Measurements from ENCODE around the gene TMEM255B.
A peak's percentile ranks its signal among the peaks of the same experiment; 100 is the strongest.

TMEM255B gene

DNA sequence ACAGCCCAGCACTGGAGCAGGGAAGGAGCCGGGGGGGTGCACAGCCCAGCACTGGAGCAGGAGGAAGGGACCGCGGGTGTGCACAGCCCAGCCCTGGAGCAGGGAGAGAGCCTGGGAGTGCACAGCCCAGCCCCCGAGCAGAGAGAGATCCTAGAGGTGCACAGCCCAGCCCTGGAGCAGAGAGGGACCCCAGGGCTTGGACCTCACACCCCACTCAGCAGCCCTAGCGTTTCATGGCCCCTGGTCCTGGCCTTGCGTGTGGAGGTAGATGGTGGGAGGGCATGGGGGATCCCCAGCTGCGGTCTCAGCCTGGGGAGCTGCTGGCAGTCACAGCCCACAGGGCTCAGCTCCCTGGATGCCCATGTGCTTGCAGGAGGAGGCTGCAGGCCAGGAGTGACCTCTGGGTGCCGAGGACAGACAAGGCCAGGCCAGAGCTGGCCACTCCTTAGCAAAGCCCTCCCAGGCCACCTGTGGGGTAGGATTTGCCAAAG, 79.7 kb downstream of the TMEM255B start:
- peak overlapping the region; percentile 98 for H3K27ac ChIP-seq (ENCODE audit: poor library complexity, severe bottlenecking)
- no peaks in the 10 kb centered on the region for H3K27me3 ChIP-seq (ENCODE audit: insufficient read depth, poor library complexity, severe bottlenecking)
- no peak for TF ChIP-seq CTCF (IDR thresholded peaks at IDR 0.05; ENCODE audit: poor library complexity, severe bottlenecking)
- DNase-seq (ENCODE audit: low spot score) (no peak), ATAC-seq (ENCODE audit: low read depth) (no peak)
- peaks cover 44% of the 10 kb centered on the region for H3K36me3 ChIP-seq (ENCODE audit: low read depth)
- peaks cover 28% of the 10 kb centered on the region for H3K4me1 ChIP-seq (ENCODE audit: insufficient read depth, poor library complexity, severe bottlenecking)
- H3K4me3 ChIP-seq (ENCODE audit: severe bottlenecking) = peak overlapping the region; percentile 14
- H3K9me3 ChIP-seq (ENCODE audit: severe bottlenecking) = no peaks in the 10 kb centered on the region

DNA sequence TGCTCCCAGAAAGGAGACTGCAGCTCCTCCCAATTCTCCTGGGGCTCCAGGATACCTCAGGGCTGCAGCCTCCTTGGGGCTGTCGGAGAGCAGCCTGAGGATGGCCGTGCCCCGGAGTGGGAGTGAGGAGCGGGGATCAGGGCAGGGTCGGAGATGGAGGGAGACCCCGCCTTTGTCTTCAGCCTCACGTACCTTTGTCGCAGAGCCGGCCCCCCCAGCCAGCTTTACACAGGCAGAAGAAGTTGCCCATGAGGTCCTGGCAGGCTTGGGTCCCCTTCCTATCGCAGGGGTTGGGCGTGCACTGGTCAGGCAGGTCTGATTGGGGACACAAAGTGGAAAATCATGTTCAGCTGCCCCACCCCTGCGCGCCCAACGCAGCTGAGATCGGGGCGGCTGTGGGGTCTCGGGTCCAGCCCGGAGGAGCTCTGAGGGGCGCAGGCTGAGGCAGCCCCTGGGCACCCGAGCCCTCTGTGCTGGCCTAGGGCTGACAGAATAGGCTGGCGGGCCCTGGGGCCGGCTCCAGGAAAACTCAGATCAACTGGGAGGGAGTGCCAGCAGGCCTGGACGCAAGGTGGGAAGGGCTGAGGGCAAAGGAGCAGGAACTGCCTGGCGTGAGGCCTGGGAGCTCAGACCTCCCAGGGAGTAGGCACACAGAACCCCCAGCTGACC, 80.6 kb downstream of the TMEM255B start:
- TF ChIP-seq CTCF (IDR thresholded peaks at IDR 0.05; ENCODE audit: poor library complexity, severe bottlenecking) = no peak
- H3K27ac ChIP-seq (ENCODE audit: poor library complexity, severe bottlenecking) = peak overlapping the region; percentile 98
- H3K4me1 ChIP-seq (ENCODE audit: insufficient read depth, poor library complexity, severe bottlenecking) = peaks cover 28% of the 10 kb centered on the region
- no peaks in the 10 kb centered on the region for H3K9me3 ChIP-seq (ENCODE audit: severe bottlenecking)
- no peaks in the 10 kb centered on the region for H3K27me3 ChIP-seq (ENCODE audit: insufficient read depth, poor library complexity, severe bottlenecking)
- no peak for DNase-seq (ENCODE audit: low spot score)
- H3K4me3 ChIP-seq (ENCODE audit: severe bottlenecking) = no peak overlapping the region
- no peak for ATAC-seq (ENCODE audit: low read depth)
- peaks cover 46% of the 10 kb centered on the region for H3K36me3 ChIP-seq (ENCODE audit: low read depth)

GRCh38 chr13:113840541-113841352, 81.7 kb downstream of the TMEM255B start:
- Histone ChIP-seq H3K9me3 (ENCODE audit: severe bottlenecking) (no peaks in the 10 kb centered on the region), H3K27ac (ENCODE audit: poor library complexity, severe bottlenecking) (peak overlapping the region; percentile 98), H3K4me3 (ENCODE audit: severe bottlenecking) (no peak overlapping the region), H3K36me3 (ENCODE audit: low read depth) (peaks cover 46% of the 10 kb centered on the region), H3K4me1 (ENCODE audit: insufficient read depth, poor library complexity, severe bottlenecking) (peaks cover 35% of the 10 kb centered on the region), H3K27me3 (ENCODE audit: insufficient read depth, poor library complexity, severe bottlenecking) (no peaks in the 10 kb centered on the region)
- no peak for TF ChIP-seq CTCF (IDR thresholded peaks at IDR 0.05; ENCODE audit: poor library complexity, severe bottlenecking)
- no peak for DNase-seq (ENCODE audit: low spot score)
- no peak for ATAC-seq (ENCODE audit: low read depth)

DNA sequence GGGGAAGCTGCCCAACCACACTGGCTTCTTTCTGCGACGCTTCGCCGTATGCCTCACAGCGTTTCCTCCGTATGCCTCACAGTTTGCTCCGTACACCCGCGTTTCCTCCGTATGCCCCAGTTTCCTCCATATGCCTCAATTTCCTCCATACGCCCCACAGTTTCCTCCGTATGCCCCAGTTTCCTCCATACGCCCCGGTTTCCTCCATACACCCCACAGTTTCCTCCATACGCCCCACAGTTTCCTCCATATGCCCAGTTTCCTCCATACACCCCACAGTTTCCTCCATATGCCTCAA, 82.3 kb downstream of the TMEM255B start:
- Histone ChIP-seq H3K9me3 (ENCODE audit: severe bottlenecking) (no peaks in the 10 kb centered on the region), H3K4me1 (ENCODE audit: insufficient read depth, poor library complexity, severe bottlenecking) (peaks cover 35% of the 10 kb centered on the region), H3K36me3 (ENCODE audit: low read depth) (peaks cover 50% of the 10 kb centered on the region), H3K27me3 (ENCODE audit: insufficient read depth, poor library complexity, severe bottlenecking) (no peaks in the 10 kb centered on the region), H3K4me3 (ENCODE audit: severe bottlenecking) (no peak overlapping the region), H3K27ac (ENCODE audit: poor library complexity, severe bottlenecking) (peak overlapping the region; percentile 98)
- ATAC-seq (ENCODE audit: low read depth) = no peak
- TF ChIP-seq CTCF (IDR thresholded peaks at IDR 0.05; ENCODE audit: poor library complexity, severe bottlenecking) = no peak
- no peak for DNase-seq (ENCODE audit: low spot score)
